IMR-90 (cell line): ENCODE data around the gene BTN2A1. TPM values are rescaled to one million over a fixed set of nuclear protein-coding genes. Genes with fewer than 3 reads are reported as not detected.
"Not testable (repeated sequence)": the region's sequence is repeated elsewhere in the genome, so short reads cannot be mapped to it uniquely, and the experiment has no call there.

Experiments
- ATAC-seq: fragments of 200-7000 bp; cut with Tn5 transposase; 2 replicates; pipeline ENCODE4 v1.9.1; 2020; ENCODE audit warnings: low read depth, mild to moderate bottlenecking, moderate library complexity
- BruUV-seq: library from RNA; stranded (reverse); fragments of 400-500 nt; replicated peaks from 2 replicates; lab custom pipeline; 2021; lab: Mats Ljungman, UMichigan
- CTCF ChIA-PET: fragments of 300-600 bp; formaldehyde crosslinking; extraction: SDS; loops from one replicate; lab custom pipeline; 2021; ENCODE audit warnings: antibody characterized with exemption; lab: Yijun Ruan, JAX
- POLR2A ChIA-PET: fragments of 300-600 bp; sonication (Branson Sonifier 250); formaldehyde crosslinking; loops from one replicate; lab custom pipeline; 2022; ENCODE audit warnings: antibody characterized with exemption; ENCODE audit not compliant: unreplicated experiment; lab: Charles Lee
- DNase-seq: peaks from one replicate; pipeline ENCODE4 v3.0.0; 2013
- H2AFZ ChIP-seq: replicated peaks from 2 replicates; pipeline ENCODE3; 2013; ENCODE audit warnings: low read length, mild to moderate bottlenecking; ENCODE audit not compliant: poor library complexity
- H2AK5ac ChIP-seq: 2 replicates; pipeline ENCODE4 v1.6.1; 2013; ENCODE audit warnings: low read depth, low read length, inconsistent platforms
- H2AK9ac ChIP-seq: replicated peaks from 2 replicates; pipeline ENCODE3; 2013; ENCODE audit warnings: mild to moderate bottlenecking, low read depth, low read length, moderate library complexity; ENCODE audit not compliant: poor library complexity
- H2BK120ac ChIP-seq: 2 replicates; pipeline ENCODE4 v1.6.1; 2013; ENCODE audit warnings: low read depth, low read length, inconsistent platforms
- H2BK15ac ChIP-seq: 3 replicates; pipeline ENCODE4 v1.6.1; 2013; ENCODE audit warnings: low read depth, low read length, inconsistent platforms
- H2BK20ac ChIP-seq: 2 replicates; pipeline ENCODE4 v1.6.1; 2013; ENCODE audit warnings: low read depth, mild to moderate bottlenecking, inconsistent platforms, low read length, moderate library complexity
- H2BK5ac ChIP-seq: 2 replicates; pipeline ENCODE4 v1.6.1; 2013; ENCODE audit warnings: mild to moderate bottlenecking, low read depth, low read length, inconsistent platforms; ENCODE audit not compliant: poor library complexity, severe bottlenecking
- H3K14ac ChIP-seq: replicated peaks from 2 replicates; pipeline ENCODE4 v1.6.1; 2013; ENCODE audit warnings: low read depth, low read length, inconsistent platforms
- H3K18ac ChIP-seq: 2 replicates; pipeline ENCODE4 v1.6.1; 2013; ENCODE audit warnings: low read depth, low read length, control low read depth
- H3K23ac ChIP-seq: 2 replicates; pipeline ENCODE4 v1.6.1; 2013; ENCODE audit warnings: low read depth, low read length, inconsistent platforms
- H3K27ac ChIP-seq: 2 replicates; pipeline ENCODE4 v1.5.1; 2013; ENCODE audit warnings: mild to moderate bottlenecking, control low read depth, low read length; ENCODE audit not compliant: insufficient read depth
- H3K27me3 ChIP-seq: 2 replicates; pipeline ENCODE4 v1.6.1; 2013; ENCODE audit warnings: low read length; ENCODE audit not compliant: control insufficient read depth, insufficient read depth
- H3K36me3 ChIP-seq: 2 replicates; pipeline ENCODE4 v1.6.1; 2013; ENCODE audit warnings: low read length, mixed read lengths; ENCODE audit not compliant: control insufficient read depth, insufficient read depth
- H3K4ac ChIP-seq: 2 replicates; pipeline ENCODE4 v1.6.1; 2013; ENCODE audit warnings: low read depth, low read length, inconsistent platforms
- H3K4me1 ChIP-seq: 2 replicates; pipeline ENCODE4 v1.6.1; 2013; ENCODE audit warnings: low read length, mixed read lengths; ENCODE audit not compliant: control insufficient read depth, insufficient read depth
- H3K4me2 ChIP-seq: 2 replicates; pipeline ENCODE4 v1.6.1; 2013; ENCODE audit warnings: low read depth, mild to moderate bottlenecking, control low read depth, low read length, moderate library complexity
- H3K4me3 ChIP-seq: 2 replicates; pipeline ENCODE4 v1.5.1; 2013; ENCODE audit warnings: low read depth, mild to moderate bottlenecking, control low read depth, low read length, moderate library complexity; ENCODE audit not compliant: insufficient read depth
- H3K56ac ChIP-seq: 2 replicates; pipeline ENCODE4 v1.6.1; 2013; ENCODE audit warnings: low read length, inconsistent platforms; ENCODE audit not compliant: insufficient read depth; ENCODE audit errors: extremely low read depth
- H3K79me1 ChIP-seq, 2 experiments: 2 replicates each; pipeline ENCODE4 v1.6.1; 2013; ENCODE audit warnings: low read length in 2 of 2, inconsistent platforms in 1 of 2, low read depth in 1 of 2
- H3K9ac ChIP-seq: 2 replicates; pipeline ENCODE4 v1.6.1; 2013; ENCODE audit warnings: low read depth, low read length, control low read depth
- H3K9me1 ChIP-seq: 2 replicates; pipeline ENCODE4 v1.6.1; 2013; ENCODE audit warnings: low read length, inconsistent platforms; ENCODE audit not compliant: insufficient read depth
- H3K9me3 ChIP-seq: 2 replicates; pipeline ENCODE4 v1.6.1; 2013; ENCODE audit warnings: low read length; ENCODE audit not compliant: control insufficient read depth, insufficient read depth
- H4K20me1 ChIP-seq: 2 replicates; pipeline ENCODE4 v1.6.1; 2013; ENCODE audit warnings: low read length, inconsistent platforms; ENCODE audit not compliant: insufficient read depth
- H4K5ac ChIP-seq: 2 replicates; pipeline ENCODE4 v1.6.1; 2013; ENCODE audit warnings: mild to moderate bottlenecking, low read depth, low read length, control low read depth
- H4K8ac ChIP-seq, 2 experiments: 2 replicates each; pipeline ENCODE4 v1.6.1; 2013; ENCODE audit warnings: low read depth in 2 of 2, low read length in 2 of 2, control low read depth in 1 of 2, inconsistent platforms in 1 of 2
- H4K91ac ChIP-seq: 2 replicates; pipeline ENCODE4 v1.6.1; 2013; ENCODE audit warnings: low read depth, low read length, inconsistent platforms; ENCODE audit not compliant: insufficient read depth
- WGBS, 2 experiments: methylation state at CpG; one replicate each; pipeline versions ENCODE4 v1.1.5 to v1.1.7; 2013; ENCODE audit warnings: missing lambda C conversion rate in 2 of 2; ENCODE audit not compliant: insufficient read length in 1 of 2; ENCODE audit errors: extremely low coverage in 2 of 2; 5-methylcytosine and 5-hydroxymethylcytosine counted together
- dilution Hi-C: fragments of 300-500 bp; cut with HindIII; formaldehyde crosslinking; loops from one replicate; pipeline ENCODE4 v1.14.3; 2018; ENCODE audit warnings: low sequenced_read_pairs; ENCODE audit not compliant: unreplicated experiment
- in situ Hi-C: fragments of 300-500 bp; cut with MboI; formaldehyde crosslinking; loops from 3 replicates; pipeline ENCODE4 v1.14.3; 2019; ENCODE audit warnings: low sequenced_read_pairs, inconsistent platforms, mixed read lengths
- intact Hi-C: fragments of 100-400 bp; cut with micrococcal nuclease; formaldehyde crosslinking; loops from 2 replicates; pipeline ENCODE4 v1.10.0; 2022
- polyA plus RNA-seq, 3 experiments: library from polyadenylated mRNA; depleted of rRNA; stranded (reverse); fragments of >200 nt; gene quantifications; 2 replicates each; pipeline ENCODE4 v1.2.3, GENCODE V29; 2012; ENCODE audit warnings: low replicate concordance in 1 of 3
- total RNA-seq: library from RNA; depleted of rRNA; stranded (reverse); fragments of >200 nt; gene quantifications from 2 replicates; pipeline ENCODE4 v1.2.3, GENCODE V29; 2012

BTN2A1 gene
- total and polyA plus RNA-seq, 2 of the 4 experiments (the other 2 are of a cell fraction): 13.6 to 40.2 TPM

DNA sequence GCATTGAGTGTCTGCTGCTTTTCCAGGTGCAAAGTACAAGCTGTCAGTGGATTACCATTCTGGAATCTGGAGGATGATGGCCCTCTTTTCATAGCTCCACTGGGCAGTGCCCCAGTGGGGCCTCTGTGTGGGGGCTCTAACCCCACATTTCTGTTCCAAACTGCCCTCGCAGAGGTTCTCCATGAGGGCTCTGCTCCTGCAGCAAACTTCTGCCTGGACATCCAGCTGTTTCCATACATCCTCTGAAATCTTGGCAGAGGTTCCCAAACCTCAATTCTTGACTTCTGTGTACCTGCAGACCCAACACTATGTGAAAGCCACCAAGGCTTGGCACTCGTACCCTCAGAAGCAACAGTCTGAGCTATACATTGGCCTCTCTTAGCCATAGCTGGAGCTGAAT lies 39.7 kb upstream of the BTN2A1 start:
- DNase-seq, dilution Hi-C loops, H3K4me3 ChIP-seq, H3K18ac ChIP-seq, H4K20me1 ChIP-seq, H3K4me2 ChIP-seq, H3K14ac ChIP-seq, H3K27ac ChIP-seq, H2AK5ac ChIP-seq, H3K9ac ChIP-seq, H3K23ac ChIP-seq, ATAC-seq, H3K36me3 ChIP-seq, H3K27me3 ChIP-seq, H2BK120ac ChIP-seq, intact Hi-C loops, H3K9me3 ChIP-seq, POLR2A ChIA-PET, in situ Hi-C loops, H2BK5ac ChIP-seq, H3K56ac ChIP-seq, H2BK15ac ChIP-seq, H2AK9ac ChIP-seq, H3K4ac ChIP-seq, BruUV-seq, H3K4me1 ChIP-seq, H4K5ac ChIP-seq, H4K8ac ChIP-seq, H4K91ac ChIP-seq, H2AFZ ChIP-seq, H2BK20ac ChIP-seq, CTCF ChIA-PET: not testable (repeated sequence)
- Histone ChIP-seq H3K79me1 (peaks cover 4 to 16% of the 10 kb centered on the region in 2 experiments; a peak in 3 of 4 replicates), H3K9me1 (peaks cover 12% of the 10 kb centered on the region)
- 92% methylated on average over 2 of the region's 2 CpGs; no CpG with 5 or more reads in 1 of the 2 experiments for WGBS, 2 experiments

DNA sequence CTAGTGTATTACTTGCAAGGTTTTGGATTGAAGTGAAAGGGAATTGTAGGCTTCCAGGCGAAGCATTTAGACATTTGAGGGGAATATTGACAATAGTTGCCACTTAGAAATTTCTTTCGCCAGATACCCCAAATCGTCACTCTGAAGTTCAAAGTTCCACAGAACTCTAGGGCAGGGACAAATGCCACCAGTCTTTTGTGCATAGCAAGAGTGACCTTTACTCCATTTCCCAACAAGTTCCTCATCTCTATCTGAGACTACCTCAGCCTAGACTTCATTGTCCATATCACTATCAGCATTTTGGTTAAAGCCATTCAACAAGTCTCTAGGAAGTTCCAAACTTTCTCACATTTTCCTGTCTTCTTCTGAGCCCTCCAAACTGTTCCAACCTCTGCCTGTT lies 39.0 kb upstream of the BTN2A1 start:
- H2BK120ac ChIP-seq, ATAC-seq, POLR2A ChIA-PET: not testable (repeated sequence)

More for the DNA sequence above, 39.0 kb upstream of the BTN2A1 start:
- H4K20me1 ChIP-seq, in situ Hi-C loops, H3K18ac ChIP-seq, H2BK20ac ChIP-seq, H4K8ac ChIP-seq, H3K23ac ChIP-seq, H3K56ac ChIP-seq, H2AK5ac ChIP-seq, H3K4me2 ChIP-seq, CTCF ChIA-PET, H3K9me3 ChIP-seq, H2AK9ac ChIP-seq, H3K27ac ChIP-seq, BruUV-seq, H3K36me3 ChIP-seq, dilution Hi-C loops, H3K9ac ChIP-seq, H3K14ac ChIP-seq, H2AFZ ChIP-seq, H2BK5ac ChIP-seq, H3K4me3 ChIP-seq, DNase-seq, H4K91ac ChIP-seq, intact Hi-C loops, H3K4me1 ChIP-seq, H4K5ac ChIP-seq, H3K4ac ChIP-seq, H3K27me3 ChIP-seq, H2BK15ac ChIP-seq: not testable (repeated sequence)
- 100% methylated on average over 2 of the region's 3 CpGs; no CpG with 5 or more reads in 1 of the 2 experiments for WGBS, 2 experiments
- H3K79me1 ChIP-seq: peaks cover 12 to 23% of the 10 kb centered on the region in 2 experiments; a peak in 3 of 4 replicates
- H3K9me1 ChIP-seq: peaks cover 16% of the 10 kb centered on the region
